ENCODE data around the gene ZC3H7A. TPM values are rescaled to one million over a fixed set of nuclear protein-coding genes. Genes with fewer than 3 reads are reported as not detected.

Gene ZC3H7A
- total and polyA plus RNA-seq, 2 of the 8 experiments (the other 6 are each of a cell fraction or from before 2014, with no cell fraction given), result 32.0 to 55.9 TPM

GRCh38 chr16:11757671-11758545 is 39.1 kb downstream of the ZC3H7A start:
- no peaks in the 10 kb centered on the region for H3K9me3 ChIP-seq (ENCODE audit: insufficient read depth in 2 of 2, low read depth in 1 of 2, low read length in 1 of 2)
- no peaks in the 10 kb centered on the region for H3K4me1 ChIP-seq (replicated peaks in 1 of 4; ENCODE audit: control insufficient read depth in 3 of 4, insufficient read depth in 4 of 4, low read length in 3 of 4)
- CTCF ChIA-PET (ENCODE audit: partially characterized antibody), result interaction anchor here (0.6 to 1.5 kb wide), 3 partner anchors 35 to 1411 kb away, joined by 3 to 4 read pairs (median 3); no protein-coding TSS in a partner anchor
- H3K27ac ChIP-seq (ENCODE audit: low read depth, low read length), result no peak overlapping the region
- no peak overlapping the region for H2BK5ac ChIP-seq (ENCODE audit: low read depth, low read length)
- H3K56ac ChIP-seq (replicated peaks; ENCODE audit: insufficient read length, low read depth, low read length), result no peak overlapping the region
- H2BK20ac ChIP-seq (ENCODE audit: low read length), result no peak overlapping the region
- H2AK5ac ChIP-seq (ENCODE audit: low read depth, low read length), result no peak overlapping the region
- no peaks in the 10 kb centered on the region for H3K79me2 ChIP-seq (ENCODE audit: control insufficient read depth in 1 of 2, insufficient read depth in 2 of 2, low read length in 2 of 2)
- no peaks in the 10 kb centered on the region for H3K23me2 ChIP-seq (ENCODE audit: low read depth, low read length)
- H3K4me3 ChIP-seq (ENCODE audit: extremely low read depth in 1 of 4, insufficient read depth in 2 of 4, low read depth in 3 of 4, low read length in 4 of 4), result no peak overlapping the region
- peaks cover 2 to 53% (median 40%) of the 10 kb centered on the region in 4 experiments; a peak in 7 of 8 replicates for H3K36me3 ChIP-seq (ENCODE audit: control insufficient read depth in 2 of 4, insufficient read depth in 4 of 4, low read length in 3 of 4)
- H3K18ac ChIP-seq (ENCODE audit: extremely low read depth, low read length), result no peak overlapping the region
- no peak overlapping the region for H4K91ac ChIP-seq (replicated peaks; ENCODE audit: insufficient read length, low read length)
- H3K79me1 ChIP-seq (ENCODE audit: low read depth, low read length), result no peaks in the 10 kb centered on the region
- H2BK12ac ChIP-seq (ENCODE audit: low read depth, low read length), result no peak overlapping the region
- H3K23ac ChIP-seq (ENCODE audit: insufficient read length), result no peak overlapping the region
- H4K5ac ChIP-seq (ENCODE audit: insufficient read length, low read depth, low read length), result no peak overlapping the region
- FAIRE-seq (no peak), DNase-seq (ENCODE audit: low read depth in 1 of 2, low spot score in 2 of 2) (peak in 1 of 2 experiments; percentile 19)
- no peak overlapping the region for H2BK120ac ChIP-seq (replicated peaks; ENCODE audit: low read depth, low read length)
- no peak overlapping the region for H2AFZ ChIP-seq (ENCODE audit: low read length)
- no peak overlapping the region for H3K9ac ChIP-seq (replicated peaks in 1 of 4; ENCODE audit: extremely low read depth in 1 of 4, low read depth in 3 of 4, low read length in 3 of 4)
- H3K14ac ChIP-seq (ENCODE audit: insufficient read length), result no peak overlapping the region
- H4K8ac ChIP-seq (ENCODE audit: extremely low read depth, insufficient read depth, low read length), result no peak overlapping the region
- POLR2A ChIA-PET (ENCODE audit: partially characterized antibody), result no interaction called here
- H2BK15ac ChIP-seq (ENCODE audit: low read length), result no peak overlapping the region
- no peak overlapping the region for H3K4ac ChIP-seq (replicated peaks; ENCODE audit: insufficient read length, low read depth, low read length)
- H4K20me1 ChIP-seq (replicated peaks in 1 of 2; ENCODE audit: control insufficient read depth in 1 of 2, insufficient read depth in 2 of 2, low read length in 2 of 2), result no peaks in the 10 kb centered on the region
- H3K27me3 ChIP-seq (replicated peaks in 1 of 4; ENCODE audit: control insufficient read depth in 3 of 4, extremely low read depth in 1 of 4, insufficient read depth in 3 of 4, low read length in 3 of 4), result no peaks in the 10 kb centered on the region
- TF ChIP-seq ATF2 (IDR thresholded peaks at IDR 0.05; ENCODE audit: low read length) (no peak), TBP (IDR thresholded peaks at IDR 0.05; ENCODE audit: low read depth, low read length) (no peak), RBBP5 (IDR thresholded peaks at IDR 0.05; ENCODE audit: borderline replicate concordance, low read depth, low read length) (no peak), SUZ12 (IDR thresholded peaks at IDR 0.05; ENCODE audit: low read length) (no peak), NRF1 (IDR thresholded peaks at IDR 0.05; ENCODE audit: low read depth, low read length) (no peak), BRCA1 (IDR thresholded peaks at IDR 0.05; ENCODE audit: low read depth, low read length) (no peak), CBX8 (IDR thresholded peaks at IDR 0.05; ENCODE audit: borderline replicate concordance, low read depth, low read length) (no peak), SP4 (IDR thresholded peaks at IDR 0.05; ENCODE audit: low read length) (no peak), ZNF274 (IDR thresholded peaks at IDR 0.05; ENCODE audit: borderline replicate concordance, extremely low read depth, low read length) (no peak)
- WGBS, 2 experiments (ENCODE audit: extremely low coverage in 1 of 2, insufficient coverage in 1 of 2, insufficient read length in 1 of 2, insufficient replicate concordance in 2 of 2, low coverage in 1 of 2, low lambda C conversion rate in 2 of 2, missing lambda C conversion rate in 1 of 2), result 95% methylated on average over 10 of the region's 10 CpGs; no CpG with 5 or more reads in 1 of the 2 experiments
- H3K4me2 ChIP-seq (ENCODE audit: insufficient read depth in 1 of 2, low read depth in 2 of 2, low read length in 2 of 2), result no peak overlapping the region
